Activated T-helper 17 cell treated with anti-CD3 and anti-CD28 coated beads, Interleukin-2, amount 50 U/mL, for 72 hours (primary cell): ENCODE data around the gene HSBP1. TPM values are rescaled to one million over a fixed set of nuclear protein-coding genes. Genes with fewer than 3 reads are reported as not detected.

Source experiments
- ATAC-seq: fragments of 150-1000 bp; cut with Tn5 transposase; replicated peaks from 2 replicates; pipeline ENCODE4 v1.10.0; 2021; ENCODE audit warnings: mild to moderate bottlenecking, moderate library complexity
- H3K27ac Mint-ChIP-seq: one replicate; pipeline ENCODE4 v1.8.0; 2022; ENCODE audit warnings: mixed read lengths
- H3K27me3 Mint-ChIP-seq: one replicate; pipeline ENCODE4 v1.8.0; 2022; ENCODE audit warnings: mixed read lengths
- H3K36me3 Mint-ChIP-seq: one replicate; pipeline ENCODE4 v1.8.0; 2022; ENCODE audit warnings: low read depth, mild to moderate bottlenecking, mixed read lengths
- H3K4me1 Mint-ChIP-seq: one replicate; pipeline ENCODE4 v1.8.0; 2022; ENCODE audit warnings: mixed read lengths
- H3K4me3 Mint-ChIP-seq: one replicate; pipeline ENCODE4 v1.8.0; 2022; ENCODE audit warnings: mild to moderate bottlenecking, mixed read lengths
- H3K9me3 Mint-ChIP-seq: one replicate; pipeline ENCODE4 v1.8.0; 2022; ENCODE audit warnings: mixed read lengths
- total RNA-seq, 2 donors: library from RNA; stranded (reverse); gene quantifications; one replicate each; pipeline ENCODE4 v1.2.3, GENCODE V29; 2022

The HSBP1 gene
- total RNA-seq, 2 donors from 2014 or later, result 47.9 to 75.3 TPM

DNA sequence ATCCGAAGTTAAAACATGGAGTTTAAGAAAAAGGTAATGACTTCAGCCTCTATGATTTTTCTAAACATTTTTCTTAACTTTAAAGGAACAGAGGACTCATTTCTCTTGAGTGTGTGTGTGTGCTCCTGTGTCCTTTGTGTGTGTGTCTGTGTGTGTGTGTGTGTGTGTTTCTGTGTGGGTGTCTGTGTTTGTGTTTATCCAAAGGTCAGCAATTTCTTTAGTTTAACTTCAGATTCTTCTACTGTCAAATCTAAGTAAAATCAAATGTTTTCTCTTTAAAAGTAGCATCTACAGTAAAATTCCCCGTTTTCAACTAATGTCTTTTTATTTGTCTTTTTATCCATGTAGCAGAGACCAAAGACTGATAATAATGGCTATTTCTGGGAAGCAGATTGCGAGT lies 31.8 kb downstream of the HSBP1 start:
- Mint-ChIP-seq H3K27ac (no peak overlapping the region), H3K9me3 (no peaks in the 10 kb centered on the region), H3K4me3 (no peak overlapping the region), H3K36me3 (no peaks in the 10 kb centered on the region), H3K27me3 (peaks cover 11% of the 10 kb centered on the region), H3K4me1 (peaks cover 7% of the 10 kb centered on the region)
- ATAC-seq, result no peak

DNA sequence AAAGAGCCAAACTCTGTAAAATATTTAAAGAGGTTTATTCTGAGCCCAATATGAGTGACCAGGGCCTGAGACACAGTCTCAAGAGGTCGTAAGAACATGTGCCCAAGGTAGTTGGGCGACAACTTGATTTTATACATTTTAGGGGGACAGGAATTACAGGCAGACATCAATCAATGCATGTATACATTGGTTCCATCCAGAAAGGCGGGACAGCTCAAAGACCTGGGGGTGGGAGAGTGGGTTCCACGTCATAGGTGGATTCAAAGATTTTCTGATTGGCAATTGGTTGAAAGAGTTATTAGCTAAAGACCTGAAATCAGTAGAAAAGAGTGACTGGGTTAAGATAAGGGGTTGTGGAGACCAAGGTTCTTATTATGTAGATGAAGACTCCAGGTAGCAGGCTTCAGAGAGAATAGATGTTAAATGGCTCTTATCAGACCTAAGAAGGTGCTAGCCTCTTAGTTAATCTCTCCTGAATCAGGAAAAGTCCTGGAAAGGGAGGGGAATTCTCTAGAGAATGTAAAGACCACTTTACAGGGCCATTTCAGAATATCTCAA lies 32.4 kb downstream of the HSBP1 start:
- Mint-ChIP-seq H3K27ac (no peak overlapping the region), H3K4me1 (peaks cover 7% of the 10 kb centered on the region), H3K36me3 (no peaks in the 10 kb centered on the region), H3K9me3 (no peaks in the 10 kb centered on the region), H3K27me3 (peaks cover 11% of the 10 kb centered on the region), H3K4me3 (no peak overlapping the region)
- ATAC-seq, result no peak

DNA sequence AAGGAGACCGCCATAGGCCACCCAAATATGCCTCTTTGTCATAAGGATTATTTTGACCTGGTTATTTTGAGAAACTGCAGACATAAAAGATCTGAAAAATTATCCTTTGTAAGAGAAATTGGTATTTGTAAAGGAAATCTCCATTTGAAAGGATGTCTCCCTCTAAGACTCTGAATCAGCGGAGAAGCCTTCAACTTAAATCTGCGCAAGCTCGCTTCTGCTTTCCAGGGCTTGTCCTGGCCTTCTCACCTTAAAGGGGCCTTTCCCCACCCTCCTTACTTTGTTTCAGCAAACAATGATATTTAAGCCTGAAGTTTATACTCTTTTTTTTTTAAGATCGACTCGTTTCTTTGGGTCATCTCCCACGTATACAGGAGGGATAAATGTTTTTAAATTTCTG lies 34.5 kb downstream of the HSBP1 start:
- Mint-ChIP-seq H3K27me3 (peaks cover 13% of the 10 kb centered on the region), H3K4me1 (no peaks in the 10 kb centered on the region), H3K9me3 (no peaks in the 10 kb centered on the region), H3K4me3 (no peak overlapping the region), H3K36me3 (no peaks in the 10 kb centered on the region), H3K27ac (no peak overlapping the region)
- ATAC-seq, result no peak

DNA sequence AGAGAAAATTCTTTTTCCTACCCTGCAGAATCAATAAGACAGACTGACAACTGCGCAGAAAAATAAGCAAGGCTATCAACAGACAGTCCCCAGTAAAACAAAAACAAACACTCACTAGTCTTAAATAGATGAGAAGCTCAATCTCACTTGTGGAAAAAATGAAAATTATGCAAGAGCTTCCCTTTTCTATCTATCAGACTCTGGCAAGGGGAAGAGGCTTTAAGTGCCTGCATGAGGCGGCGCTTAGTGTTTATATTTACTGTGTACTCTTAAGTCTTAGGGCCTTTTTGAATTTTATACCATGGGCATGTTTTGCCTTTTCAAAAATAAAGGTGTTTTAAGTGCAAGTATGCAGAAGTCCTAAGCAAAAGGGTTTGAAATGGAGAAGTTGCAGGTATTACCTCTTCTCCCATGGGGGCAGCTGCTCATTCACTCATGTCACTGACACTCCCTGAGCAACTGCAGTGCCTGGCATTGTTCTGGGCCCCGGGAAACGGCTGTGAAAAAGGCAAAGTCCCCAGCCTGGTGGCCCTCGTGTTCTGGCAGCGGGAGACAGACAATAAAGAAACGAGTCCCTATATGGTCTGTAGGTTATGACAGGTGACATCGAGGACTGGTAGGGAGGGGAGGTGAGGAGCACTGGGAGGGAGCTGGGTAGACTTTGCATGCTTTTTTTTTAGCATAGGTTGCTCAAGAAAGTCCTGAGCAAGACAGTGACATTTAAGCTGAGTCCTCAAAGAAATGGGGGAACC lies 35.2 kb downstream of the HSBP1 start:
- Mint-ChIP-seq H3K4me3 (no peak overlapping the region), H3K27ac (no peak overlapping the region), H3K36me3 (no peaks in the 10 kb centered on the region)

DNA sequence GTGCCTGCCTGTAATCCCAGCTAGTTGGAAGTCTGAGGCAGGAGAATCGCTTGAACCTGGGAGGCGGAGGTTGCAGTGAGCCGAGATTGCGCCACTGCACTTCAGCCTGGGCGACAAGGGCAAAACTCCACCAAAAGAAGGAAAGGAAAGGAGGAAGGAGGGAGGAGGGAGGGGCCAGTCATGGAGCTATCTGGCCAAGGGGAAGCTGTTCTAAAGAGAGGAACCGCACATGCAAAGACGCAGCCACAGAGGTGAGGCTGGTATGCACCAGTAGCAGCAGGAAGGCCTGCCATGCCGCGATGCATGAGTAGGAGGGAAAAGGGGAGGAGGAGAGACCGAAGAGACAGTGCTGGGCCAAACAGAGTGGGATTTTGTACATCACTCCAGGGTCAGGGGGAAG lies 35.9 kb downstream of the HSBP1 start:
- Mint-ChIP-seq H3K4me1 (no peaks in the 10 kb centered on the region), H3K27me3 (peaks cover 3% of the 10 kb centered on the region), H3K4me3 (no peak overlapping the region), H3K27ac (no peak overlapping the region), H3K36me3 (no peaks in the 10 kb centered on the region), H3K9me3 (no peaks in the 10 kb centered on the region)
- no peak for ATAC-seq

More for the DNA sequence above, 35.2 kb downstream of the HSBP1 start:
- H3K27me3 Mint-ChIP-seq, result peaks cover 6% of the 10 kb centered on the region
- H3K4me1 Mint-ChIP-seq, result no peaks in the 10 kb centered on the region
- ATAC-seq, result no peak
- no peaks in the 10 kb centered on the region for H3K9me3 Mint-ChIP-seq

DNA sequence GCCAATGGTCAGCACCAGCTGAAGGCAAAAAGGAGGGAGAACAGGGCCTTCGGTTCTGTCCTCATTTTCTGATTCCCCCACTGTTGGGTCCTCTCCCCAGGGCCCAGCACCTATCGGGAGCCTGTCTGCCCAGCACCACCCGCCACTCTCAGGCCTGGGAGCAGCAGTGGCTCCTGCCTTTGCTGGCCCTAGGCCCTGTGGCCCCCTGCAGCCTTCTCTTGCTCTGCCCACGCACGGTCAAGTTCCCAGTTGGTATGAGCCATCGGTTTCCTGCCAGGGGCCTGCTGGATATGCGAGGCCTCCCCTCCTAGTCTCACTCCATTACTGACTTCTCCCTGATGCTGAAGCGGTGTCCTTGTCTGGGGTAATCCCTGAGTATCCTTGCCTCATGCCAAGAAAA lies 37.5 kb downstream of the HSBP1 start:
- Mint-ChIP-seq H3K27me3 (peaks cover 3% of the 10 kb centered on the region), H3K4me1 (no peaks in the 10 kb centered on the region), H3K36me3 (no peaks in the 10 kb centered on the region), H3K27ac (no peak overlapping the region), H3K9me3 (no peaks in the 10 kb centered on the region), H3K4me3 (no peak overlapping the region)
- no peak for ATAC-seq

DNA sequence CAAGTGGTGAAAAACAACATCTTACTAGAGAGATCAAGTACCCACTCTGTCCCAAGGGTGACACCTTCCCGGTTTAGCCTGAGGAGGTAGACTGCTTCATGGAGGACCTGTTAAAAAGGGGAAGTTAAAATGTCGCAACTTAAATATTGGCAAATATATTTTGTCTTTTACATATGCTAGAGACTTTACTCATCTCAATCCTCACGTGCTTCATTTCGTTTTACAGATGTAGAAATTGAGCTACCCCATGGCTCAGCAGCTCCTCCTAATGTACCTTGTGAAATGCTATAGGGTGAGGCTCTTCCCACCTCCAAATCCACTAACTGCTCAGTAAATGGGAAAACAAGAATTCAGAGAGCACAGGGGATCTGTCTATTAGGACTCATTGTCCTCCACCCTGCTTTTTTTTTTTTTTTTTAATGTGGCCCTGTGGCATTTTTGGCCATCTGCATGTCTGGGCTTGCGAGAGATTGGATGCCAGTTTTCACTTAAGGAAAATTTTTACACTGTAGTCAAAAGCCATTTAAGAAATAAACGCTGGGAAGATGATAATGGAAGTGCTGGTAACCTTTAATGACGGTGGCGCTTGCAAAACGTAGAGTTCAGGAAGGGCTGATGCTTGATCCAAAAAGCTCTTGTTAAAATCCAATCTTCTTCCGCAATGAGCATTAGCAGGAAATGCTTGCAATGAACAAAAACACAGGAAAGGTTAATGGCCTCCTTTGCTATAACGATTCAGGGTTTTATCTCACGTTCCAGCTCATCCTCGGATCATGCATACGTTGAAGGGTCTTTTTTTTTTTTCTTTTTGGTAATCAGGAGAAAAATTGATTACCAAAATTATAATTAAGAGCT lies 39.8 kb downstream of the HSBP1 start:
- no peak overlapping the region for H3K4me3 Mint-ChIP-seq
- H3K36me3 Mint-ChIP-seq, result no peaks in the 10 kb centered on the region
- peaks cover 12% of the 10 kb centered on the region for H3K27me3 Mint-ChIP-seq
- no peak overlapping the region for H3K27ac Mint-ChIP-seq
- H3K4me1 Mint-ChIP-seq, result no peaks in the 10 kb centered on the region
- ATAC-seq, result no peak
- H3K9me3 Mint-ChIP-seq, result no peaks in the 10 kb centered on the region

DNA sequence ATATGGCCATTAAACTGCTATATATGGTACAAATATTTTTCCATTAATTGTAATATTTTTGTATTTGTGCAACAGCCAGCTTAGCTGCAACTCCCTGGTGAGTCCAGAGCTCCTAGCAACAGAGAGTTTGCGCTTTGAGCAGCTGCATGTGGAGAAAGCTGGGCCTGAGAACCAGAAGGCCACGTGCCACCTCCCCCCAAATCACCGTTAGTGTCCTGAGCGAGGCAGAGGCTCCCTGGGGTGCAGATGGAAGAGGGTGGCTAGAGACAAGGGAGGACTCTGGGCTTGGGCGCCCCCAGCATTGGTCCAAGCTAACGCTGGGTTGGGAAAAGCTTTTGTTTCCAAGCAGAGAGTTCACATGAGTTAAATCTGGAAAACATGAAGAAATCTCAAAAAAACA lies 41.6 kb downstream of the HSBP1 start:
- H3K9me3 Mint-ChIP-seq, result no peaks in the 10 kb centered on the region

DNA sequence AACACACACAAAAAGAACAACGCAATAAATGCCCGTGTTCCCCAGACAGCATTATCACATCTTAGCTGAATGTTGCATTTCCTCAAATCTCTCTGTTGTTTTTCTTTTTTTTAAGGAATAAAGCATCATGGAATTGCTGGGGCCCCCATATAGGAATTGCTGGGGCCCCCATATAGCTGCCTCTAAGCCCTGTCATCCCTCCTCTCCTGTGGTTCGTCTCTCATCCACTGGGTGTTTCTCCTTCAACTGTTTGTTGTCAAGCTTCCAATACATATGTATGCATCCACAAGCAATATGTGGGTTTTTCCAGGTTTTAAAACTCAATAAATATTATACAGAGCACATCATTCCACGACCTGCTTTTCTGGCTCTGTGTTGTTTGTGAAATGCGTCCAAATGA lies 43.2 kb downstream of the HSBP1 start:
- H3K4me1 Mint-ChIP-seq, result no peaks in the 10 kb centered on the region
- no peak overlapping the region for H3K27ac Mint-ChIP-seq
- H3K4me3 Mint-ChIP-seq, result no peak overlapping the region
- peaks cover 16% of the 10 kb centered on the region for H3K27me3 Mint-ChIP-seq
- no peaks in the 10 kb centered on the region for H3K9me3 Mint-ChIP-seq
- H3K36me3 Mint-ChIP-seq, result no peaks in the 10 kb centered on the region
- ATAC-seq, result no peak

More for the DNA sequence above, 41.6 kb downstream of the HSBP1 start:
- Mint-ChIP-seq H3K36me3 (no peaks in the 10 kb centered on the region), H3K4me1 (no peaks in the 10 kb centered on the region), H3K27ac (no peak overlapping the region), H3K4me3 (no peak overlapping the region), H3K27me3 (peaks cover 16% of the 10 kb centered on the region)
- no peak for ATAC-seq

DNA sequence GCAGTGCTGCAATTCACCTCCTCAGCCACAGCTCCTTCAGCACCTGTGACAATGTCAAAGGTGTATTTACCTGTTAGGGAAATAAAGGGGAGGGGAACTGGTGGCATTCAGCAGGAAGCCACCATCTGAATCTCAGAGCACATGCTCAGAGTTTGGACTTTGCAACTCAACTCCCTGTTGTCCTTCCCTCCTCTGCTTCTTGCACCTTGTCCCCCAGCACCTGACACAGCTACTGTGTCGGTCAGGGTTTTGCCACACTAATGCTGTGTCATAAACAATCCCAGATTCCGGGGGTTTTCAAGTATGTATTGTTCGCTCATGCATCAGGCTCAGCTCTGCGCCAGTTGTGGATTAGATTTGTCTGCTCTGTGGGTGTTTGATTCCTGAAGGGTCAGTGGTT lies 43.7 kb downstream of the HSBP1 start:
- no peak for ATAC-seq
- H3K27me3 Mint-ChIP-seq, result peaks cover 16% of the 10 kb centered on the region
- no peaks in the 10 kb centered on the region for H3K36me3 Mint-ChIP-seq
- no peaks in the 10 kb centered on the region for H3K4me1 Mint-ChIP-seq
- no peak overlapping the region for H3K27ac Mint-ChIP-seq
- no peak overlapping the region for H3K4me3 Mint-ChIP-seq
- H3K9me3 Mint-ChIP-seq, result no peaks in the 10 kb centered on the region

DNA sequence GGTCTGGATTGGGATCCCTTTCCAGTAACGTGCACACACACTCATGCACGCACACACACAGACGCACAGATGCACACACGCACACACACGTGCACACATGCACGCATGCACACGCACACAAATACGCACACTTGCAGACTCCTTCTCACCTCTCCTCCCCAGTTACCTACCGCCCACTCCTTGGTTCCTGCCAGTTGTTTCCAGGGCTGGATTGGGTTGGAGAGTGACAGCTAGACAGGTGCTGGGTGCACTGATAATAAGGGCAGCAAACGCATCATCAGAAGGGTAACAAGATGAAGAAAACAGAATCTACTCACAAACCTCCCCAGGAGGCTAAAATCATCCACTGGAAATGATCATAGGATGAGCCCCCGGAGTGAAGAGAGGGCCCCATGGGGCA lies 45.0 kb downstream of the HSBP1 start:
- no peak for ATAC-seq
- Mint-ChIP-seq H3K27ac (no peak overlapping the region), H3K27me3 (peaks cover 13% of the 10 kb centered on the region), H3K36me3 (no peaks in the 10 kb centered on the region), H3K4me3 (no peak overlapping the region), H3K9me3 (no peaks in the 10 kb centered on the region), H3K4me1 (no peaks in the 10 kb centered on the region)

DNA sequence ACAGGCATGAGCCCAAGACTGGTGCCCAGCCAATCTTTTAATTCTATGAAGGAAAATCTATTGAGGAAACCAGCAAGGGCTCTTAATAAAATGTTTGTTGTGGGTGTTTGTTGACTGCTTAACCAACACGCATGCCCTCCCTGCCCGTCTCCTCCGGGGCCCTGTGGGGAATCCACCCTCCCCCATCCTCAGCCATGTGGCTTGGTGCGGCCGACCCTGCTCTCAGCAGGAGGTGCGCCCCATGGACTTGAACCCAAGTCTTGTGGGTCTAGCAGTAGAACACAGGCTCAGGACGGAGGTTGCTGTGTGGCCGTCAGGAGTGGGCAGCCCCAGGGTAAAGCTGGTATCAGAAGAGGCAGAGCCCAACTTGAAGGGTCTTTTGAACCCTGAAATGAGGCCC lies 46.1 kb downstream of the HSBP1 start:
- no peak overlapping the region for H3K27ac Mint-ChIP-seq
- H3K36me3 Mint-ChIP-seq, result no peaks in the 10 kb centered on the region
- no peaks in the 10 kb centered on the region for H3K9me3 Mint-ChIP-seq
- ATAC-seq, result no peak
- peaks cover 13% of the 10 kb centered on the region for H3K27me3 Mint-ChIP-seq
- no peaks in the 10 kb centered on the region for H3K4me1 Mint-ChIP-seq
- no peak overlapping the region for H3K4me3 Mint-ChIP-seq

DNA sequence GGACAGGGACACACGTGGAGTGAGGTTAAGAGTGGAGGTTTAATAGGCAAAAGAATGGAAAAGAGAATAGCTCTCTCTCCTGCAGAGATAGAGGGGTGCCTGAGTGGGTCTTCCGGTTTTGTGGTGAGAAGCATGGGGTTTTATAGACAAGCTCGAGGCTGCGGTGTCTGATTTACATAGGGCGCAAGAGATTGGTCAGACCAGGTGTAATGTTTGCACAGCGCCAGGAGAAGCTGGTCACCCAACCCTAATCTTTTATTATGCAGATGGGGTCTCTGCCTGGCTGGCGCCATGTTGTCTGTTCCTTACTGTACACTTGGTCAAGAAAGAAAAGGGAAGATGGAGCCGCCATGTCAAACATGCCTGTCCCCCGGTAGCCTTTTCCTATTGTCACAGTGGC lies 46.6 kb downstream of the HSBP1 start:
- no peaks in the 10 kb centered on the region for H3K4me1 Mint-ChIP-seq

DNA sequence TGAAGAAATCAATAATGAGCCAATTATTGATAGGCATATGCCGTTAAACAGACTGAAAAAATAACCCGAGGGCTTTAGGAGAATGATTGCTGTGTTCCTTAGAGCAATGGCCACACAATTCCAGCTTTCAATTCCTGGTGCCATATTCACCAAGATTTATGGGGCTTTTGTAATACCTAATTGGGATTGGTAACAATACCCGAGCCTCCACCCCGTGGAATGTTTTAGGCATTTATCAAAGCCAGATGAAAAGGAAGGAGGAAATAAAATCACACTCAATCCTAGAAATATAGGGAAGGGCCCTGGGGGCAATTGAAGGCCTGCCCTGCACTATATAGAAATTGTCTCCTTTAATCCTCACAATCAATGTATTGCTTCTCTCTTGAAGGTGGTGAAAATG lies 49.0 kb downstream of the HSBP1 start:
- no peak overlapping the region for H3K4me3 Mint-ChIP-seq
- no peaks in the 10 kb centered on the region for H3K36me3 Mint-ChIP-seq
- peaks cover 9% of the 10 kb centered on the region for H3K27me3 Mint-ChIP-seq
- H3K9me3 Mint-ChIP-seq, result no peaks in the 10 kb centered on the region
- no peak for ATAC-seq
- H3K27ac Mint-ChIP-seq, result no peak overlapping the region
- no peaks in the 10 kb centered on the region for H3K4me1 Mint-ChIP-seq

More for the DNA sequence above, 46.6 kb downstream of the HSBP1 start:
- Mint-ChIP-seq H3K27ac (no peak overlapping the region), H3K9me3 (no peaks in the 10 kb centered on the region), H3K4me3 (no peak overlapping the region), H3K27me3 (peaks cover 13% of the 10 kb centered on the region), H3K36me3 (no peaks in the 10 kb centered on the region)
- ATAC-seq, result no peak

DNA sequence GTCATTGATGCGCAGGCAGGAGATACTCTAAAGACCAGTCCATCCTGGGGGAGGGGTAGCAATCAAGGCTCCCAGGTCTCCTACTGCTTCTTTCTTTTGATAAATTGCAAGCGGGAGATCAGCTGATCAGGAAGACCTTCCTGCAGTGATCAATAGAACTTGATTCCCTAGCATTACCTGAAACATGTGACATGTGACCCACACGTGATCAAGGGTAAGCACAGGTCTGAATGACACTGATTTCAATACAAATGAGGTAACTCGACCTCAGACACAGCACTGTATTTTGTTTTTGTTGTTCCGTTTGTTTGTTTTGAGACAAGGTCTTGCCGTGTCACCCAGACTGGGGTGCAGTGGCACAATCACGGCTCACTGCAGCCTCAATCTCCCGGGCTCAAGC lies 51.5 kb downstream of the HSBP1 start:
- no peak for ATAC-seq
- Mint-ChIP-seq H3K4me1 (no peaks in the 10 kb centered on the region), H3K27ac (no peak overlapping the region), H3K4me3 (no peak overlapping the region), H3K27me3 (peaks cover 4% of the 10 kb centered on the region), H3K9me3 (peaks cover 4% of the 10 kb centered on the region), H3K36me3 (no peaks in the 10 kb centered on the region)
